Stimulated activated CD8-positive, alpha-beta memory T cell treated with anti-CD3 and anti-CD28 coated beads, Interleukin-7, amount 100 ng/mL, for 48 hours (primary cell): Measurements from ENCODE around the gene WDFY1.
"Not testable (repeated sequence)": the region's sequence is repeated elsewhere in the genome, so short reads cannot be mapped to it uniquely, and the experiment has no call there.

Experiments
- DNase-seq, 2 donors: peaks; one replicate each; pipeline ENCODE4 v3.0.0-alpha.2; 2020; ENCODE audit warnings: low read depth in 1 of 2; ENCODE audit errors: extremely low read depth in 1 of 2

The WDFY1 gene

DNA sequence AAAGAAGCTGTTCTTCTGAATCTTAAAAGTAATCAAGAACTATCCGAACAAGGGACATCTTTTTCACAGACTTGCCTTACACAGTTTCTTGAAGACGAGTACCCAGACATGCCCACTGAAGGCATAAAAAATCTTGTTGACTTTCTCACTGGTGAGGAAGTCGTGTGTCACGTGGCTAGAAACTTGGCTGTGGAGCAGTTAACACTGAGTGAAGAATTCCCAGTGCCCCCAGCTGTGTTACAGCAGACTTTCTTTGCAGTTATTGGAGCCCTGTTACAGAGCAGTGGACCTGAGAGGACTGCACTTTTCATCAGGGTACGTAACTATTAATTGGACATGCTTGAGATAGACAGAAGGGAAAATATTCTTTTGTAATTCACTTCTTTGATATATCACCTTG lies 14.6 kb upstream of the WDFY1 start:
- DNase-seq = no peak

GRCh38 chr2:223957092-223957851 lies 12.1 kb upstream of the WDFY1 start, which contains the start of gene MRPL44:
Gene MRPL44 (plus strand): TSS chr2:223957463. CDS start chr2:223957473, 10 bp downstream.
- DNase-seq = peak; percentile 92 to 94

GRCh38 chr2:223956300-223956699 lies 11.2 kb upstream of the WDFY1 start:
- no peak for DNase-seq

DNA sequence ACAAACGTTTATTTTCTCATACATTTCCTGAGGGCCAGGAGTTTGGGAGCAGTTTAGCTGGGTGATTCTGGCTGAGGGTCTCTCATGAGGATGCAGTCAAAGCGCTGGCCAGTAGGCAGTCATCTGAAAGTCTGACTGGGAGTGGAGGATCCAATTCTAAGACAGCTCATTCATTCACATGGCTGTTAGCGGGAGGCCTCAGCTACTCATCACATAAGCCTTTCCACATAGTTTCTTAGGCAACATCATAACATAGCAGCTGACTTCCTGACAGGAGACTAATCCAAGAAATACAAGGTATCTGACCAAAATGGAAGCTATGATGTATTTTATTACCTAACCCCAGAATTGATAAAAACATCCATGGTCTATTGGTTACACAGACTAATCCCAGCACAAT lies 9.3 kb upstream of the WDFY1 start:
- DNase-seq = no peak

GRCh38 chr2:223952280-223952968 lies 7.3 kb upstream of the WDFY1 start:
- DNase-seq = no peak

DNA sequence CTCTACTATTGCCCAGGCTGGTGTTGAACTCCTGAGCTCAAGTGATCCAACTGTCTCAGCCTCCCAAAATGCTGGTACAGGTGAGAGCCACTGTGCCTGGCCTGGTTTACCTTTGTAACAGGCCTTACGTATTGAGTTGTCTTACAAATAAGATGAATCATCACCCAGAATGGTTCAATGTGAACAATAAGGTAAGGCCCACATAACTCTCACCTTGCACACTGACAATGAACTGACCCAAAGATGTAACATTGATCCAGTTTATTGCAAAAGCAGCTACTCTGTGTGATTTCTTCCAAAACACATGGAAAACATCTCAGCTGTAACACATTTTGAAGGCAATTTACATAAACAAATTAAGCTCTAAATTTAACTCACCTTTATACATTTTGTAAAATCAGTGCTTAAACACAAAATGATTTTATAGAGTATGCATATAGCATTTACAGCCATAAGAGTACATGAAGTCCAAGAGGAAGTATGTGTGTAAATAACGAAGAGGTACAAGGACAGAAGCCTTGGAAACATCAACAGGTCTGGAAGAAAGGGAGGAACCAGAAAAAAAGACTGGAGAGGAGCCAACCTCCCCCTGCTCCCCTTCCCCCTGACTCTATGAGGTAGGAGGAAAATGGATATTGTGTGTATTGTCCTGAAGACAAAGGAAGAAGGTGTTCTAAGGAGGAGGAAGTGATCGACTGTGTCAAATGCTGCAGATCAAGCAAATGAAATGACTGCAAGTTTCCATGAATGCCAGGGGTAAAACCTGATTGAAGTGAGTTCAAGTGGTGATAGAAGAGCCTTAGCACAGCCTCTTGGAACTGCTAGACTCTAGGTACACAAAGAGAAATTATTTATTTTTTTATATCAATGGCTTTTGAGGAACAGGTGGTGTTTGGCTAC lies 5.6 kb upstream of the WDFY1 start:
- no peak for DNase-seq

- DNase-seq = no peak
Observed at GRCh38 chr2:223949241-223949840, 4.2 kb upstream of the WDFY1 start.

GRCh38 chr2:223947711-223948205 lies 2.6 kb upstream of the WDFY1 start:
- DNase-seq = no peak

DNA sequence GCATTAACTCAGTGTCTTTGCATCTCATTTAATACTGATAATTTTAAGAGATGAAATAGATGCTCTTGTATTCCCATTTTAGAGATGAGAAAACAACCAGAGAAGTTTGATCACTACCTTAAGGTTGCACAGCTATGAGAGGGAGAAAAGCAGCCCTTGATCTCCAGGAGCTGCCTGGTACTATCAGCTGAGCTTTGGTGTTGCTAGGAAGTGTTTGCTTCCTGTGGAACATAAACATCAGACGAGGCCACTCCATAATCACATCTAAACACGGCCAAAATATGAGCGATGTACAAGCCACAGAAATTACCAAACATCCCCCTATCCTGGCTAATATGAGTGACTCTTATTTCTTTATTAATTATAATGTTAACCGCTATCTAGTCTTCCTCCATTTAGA lies 620 bp upstream of the WDFY1 start:
- DNase-seq = no peak

- no peak for DNase-seq
Observed at GRCh38 chr2:223944166-223944702, 901 bp downstream of the WDFY1 start.

- no peak for DNase-seq
Observed at GRCh38 chr2:223943561-223944008, 1.6 kb downstream of the WDFY1 start.

DNA sequence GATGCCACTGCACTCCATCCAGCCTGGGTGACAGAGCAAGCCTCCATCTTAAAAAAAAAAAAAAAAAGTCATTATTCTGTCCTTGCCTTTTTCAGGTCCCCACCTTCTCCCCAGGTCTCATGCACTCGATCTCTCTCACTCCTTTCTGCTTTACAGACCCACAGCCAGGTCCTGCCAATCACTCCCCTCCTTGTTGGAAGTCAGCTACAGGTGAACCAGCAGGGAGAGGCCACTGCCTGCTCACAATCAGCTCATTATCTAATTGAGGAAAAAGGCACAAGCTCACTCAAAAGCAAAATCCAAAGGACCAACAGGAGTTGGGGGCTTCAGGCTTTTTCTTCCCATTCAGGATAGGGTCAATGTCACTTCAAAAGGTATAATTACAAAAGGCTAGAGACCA lies 2.0 kb downstream of the WDFY1 start:
- DNase-seq = no peak

- peak; percentile 53 to 83 for DNase-seq
Observed at GRCh38 chr2:223941579-223942277, 3.4 kb downstream of the WDFY1 start.

GRCh38 chr2:223939438-223939837 lies 5.7 kb downstream of the WDFY1 start:
- not testable (repeated sequence) for DNase-seq

GRCh38 chr2:223937535-223937934 lies 7.6 kb downstream of the WDFY1 start:
- DNase-seq = no peak

DNA sequence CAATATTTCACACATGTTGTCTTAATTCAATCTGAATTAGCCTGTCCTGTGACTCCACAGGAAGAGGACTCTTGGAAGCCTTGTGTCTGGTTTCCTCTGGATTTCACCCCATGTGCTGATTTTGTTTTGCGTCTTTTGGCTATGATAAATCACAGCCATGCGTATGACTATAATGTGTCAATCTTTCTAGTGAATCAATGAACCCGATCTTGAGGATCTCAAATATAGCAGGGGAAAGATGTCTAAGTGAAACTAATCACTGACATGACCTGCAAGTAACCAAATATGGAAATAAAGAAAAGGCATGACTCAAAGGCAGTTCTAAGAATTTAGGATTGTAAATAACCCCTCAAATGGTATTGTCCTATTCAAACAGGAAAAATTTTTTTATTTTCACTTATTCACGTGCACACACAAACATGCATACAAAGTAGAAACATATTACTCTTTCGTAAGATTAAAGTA lies 8.2 kb downstream of the WDFY1 start:
- no peak for DNase-seq

DNA sequence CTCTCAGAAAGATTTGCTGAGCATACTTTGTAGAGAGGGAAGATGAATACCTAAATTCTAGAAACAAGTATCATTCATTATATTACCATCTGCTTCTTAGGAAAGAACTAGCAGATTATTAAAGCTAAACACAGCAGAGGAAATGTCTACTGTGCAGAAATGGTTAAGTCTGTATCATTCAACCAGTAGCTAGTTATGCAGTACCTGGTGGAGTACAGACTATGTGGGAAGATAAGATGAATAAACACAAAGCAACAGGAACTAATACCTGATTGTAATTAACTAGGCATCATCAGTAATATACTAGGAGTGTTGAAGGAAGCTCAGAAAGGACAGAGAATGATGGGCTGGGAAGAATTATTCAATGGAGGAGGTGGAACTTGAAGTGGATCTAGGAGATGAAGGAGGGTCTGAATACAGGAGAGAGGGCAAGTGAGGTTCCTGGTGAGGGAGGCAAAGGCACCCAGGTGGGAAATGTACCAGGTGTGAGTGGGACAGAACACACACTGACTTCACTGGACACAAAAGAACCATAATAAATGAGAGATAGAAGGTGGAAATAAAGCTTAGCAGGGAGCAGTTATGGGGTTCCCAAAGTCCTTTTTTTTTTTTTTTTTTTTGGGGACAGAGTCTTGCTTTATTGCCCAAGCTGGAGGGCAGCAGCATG lies 9.5 kb downstream of the WDFY1 start:
- DNase-seq = no peak

- DNase-seq = no peak
Observed at GRCh38 chr2:223934870-223935269, 10.3 kb downstream of the WDFY1 start.
